T-cell (primary cell): ENCODE measurements around the gene FAM221B. TPM values are rescaled to one million over a fixed set of nuclear protein-coding genes. Genes with fewer than 3 reads are reported as not detected.

ENCODE experiments used
- ATAC-seq, 4 experiments: fragments of 200-7000 bp in 3 of 4; fragments of 150-1000 bp in 1 of 4; cut with Tn5 transposase; replicated peaks in 1 of 4; 1 replicate in 3 of 4; 2 replicates in 1 of 4; pipeline ENCODE4 v1.10.0; 2021; ENCODE audit warnings: moderate library complexity in 3 of 4, mild to moderate bottlenecking in 2 of 4, moderate number of reproducible peaks in 1 of 4
- CTCF ChIA-PET, 2 donors: fragments of 300-600 bp; sonication (Branson Sonifier 250); formaldehyde crosslinking; loops; one replicate each; lab custom pipeline; 2022; ENCODE audit warnings: antibody characterized with exemption in 2 of 2; lab: Charles Lee
- POLR2A ChIA-PET, 2 donors: fragments of 300-600 bp; sonication (Branson Sonifier 250); formaldehyde crosslinking; loops; one replicate each; lab custom pipeline; 2022; ENCODE audit warnings: antibody characterized with exemption in 2 of 2; lab: Charles Lee
- DNase-seq, 35 experiments: peaks; one replicate each; pipeline versions ENCODE4 v3.0.0 to v3.0.0-alpha.2; 2013 to 2023
- H3K27ac ChIP-seq: one replicate; pipeline ENCODE4 v1.5.1; 2013; ENCODE audit warnings: low read length
- H3K27me3 ChIP-seq, 2 experiments: replicated peaks in 1 of 2; 1 replicate in 1 of 2; 2 replicates in 1 of 2; pipeline versions ENCODE4 v1.6.1 to v1.7.0; 2013; ENCODE audit warnings: low read length in 1 of 2, mixed read lengths in 1 of 2; ENCODE audit not compliant: control insufficient read depth in 2 of 2, insufficient read depth in 2 of 2; ENCODE audit errors: extremely low read depth in 1 of 2
- H3K36me3 ChIP-seq, 2 donors: 1 replicate in 1 of 2; 2 replicates in 1 of 2; pipeline versions ENCODE4 v1.6.1 to v1.7.0; 2013; ENCODE audit warnings: low read length in 1 of 2; ENCODE audit not compliant: control insufficient read depth in 2 of 2, insufficient read depth in 1 of 2; ENCODE audit errors: extremely low read depth in 1 of 2
- H3K4me1 ChIP-seq, 2 experiments: 1 replicate in 1 of 2; 2 replicates in 1 of 2; pipeline versions ENCODE4 v1.6.1 to v1.7.0; 2013; ENCODE audit warnings: low read length in 2 of 2, mixed read lengths in 1 of 2; ENCODE audit not compliant: insufficient read depth in 2 of 2, control insufficient read depth in 1 of 2; ENCODE audit errors: extremely low read depth in 1 of 2
- H3K4me3 ChIP-seq, 2 donors: 1 replicate in 1 of 2; 2 replicates in 1 of 2; pipeline versions ENCODE4 v1.5.1 to v1.7.0; 2013; ENCODE audit warnings: mild to moderate bottlenecking in 2 of 2, low read length in 1 of 2, moderate library complexity in 1 of 2; ENCODE audit not compliant: control insufficient read depth in 1 of 2; ENCODE audit errors: extremely low read depth in 1 of 2
- H3K9me3 ChIP-seq: 2 replicates; pipeline ENCODE4 v1.7.0; 2013
- H3K27ac Mint-ChIP-seq, 2 donors: one replicate each; pipeline ENCODE4 v1.8.0; 2020 to 2021; ENCODE audit warnings: mild to moderate bottlenecking in 2 of 2, mixed read lengths in 2 of 2
- H3K27me3 Mint-ChIP-seq, 2 donors: one replicate each; pipeline ENCODE4 v1.8.0; 2021 to 2022; ENCODE audit warnings: mixed read lengths in 2 of 2
- H3K36me3 Mint-ChIP-seq: one replicate; pipeline ENCODE4 v1.8.0; 2021; ENCODE audit warnings: mixed read lengths
- H3K4me1 Mint-ChIP-seq, 3 donors: one replicate each; pipeline ENCODE4 v1.8.0; 2020 to 2022; ENCODE audit warnings: mixed read lengths in 3 of 3, mild to moderate bottlenecking in 1 of 3
- H3K4me3 Mint-ChIP-seq, 3 donors: one replicate each; pipeline ENCODE4 v1.8.0; 2020 to 2022; ENCODE audit warnings: mild to moderate bottlenecking in 3 of 3, mixed read lengths in 3 of 3, moderate library complexity in 3 of 3
- H3K9me3 Mint-ChIP-seq, 3 donors: one replicate each; pipeline ENCODE4 v1.8.0; 2020 to 2022; ENCODE audit warnings: mixed read lengths in 3 of 3
- WGBS: methylation state at CpG from one replicate; pipeline ENCODE4 v1.1.5; 2013; ENCODE audit warnings: missing lambda C conversion rate; ENCODE audit not compliant: insufficient coverage; 5-methylcytosine and 5-hydroxymethylcytosine counted together
- total RNA-seq, 35 experiments: library from RNA in 6 of 35; stranded (reverse) in 6 of 35; fragments of 120-200 nt in 1 of 35; gene quantifications; one replicate each; pipeline versions ENCODE4 v1.2.1 to v1.2.4 and lab custom pipeline; 2013 to 2026

Gene FAM221B
- total RNA-seq, 5 donors from 2014 or later (not counting 1 experiment from before 2014, with no cell fraction given), result not detected

- WGBS, result 2% methylated on average over 52 of the region's 53 CpGs
- Mint-ChIP-seq H3K27me3 (no peaks in the 10 kb centered on the region), H3K4me3 (peak within 1 kb of the TSS; percentile 86 to 96 (median 93)), H3K9me3 (no peaks in the 10 kb centered on the region), H3K4me1 (peaks cover 37 to 42% (median 39%) of the 10 kb centered on the region in 3 donors), H3K36me3 (no peaks in the 10 kb centered on the region), H3K27ac (peak within 1 kb of the TSS; percentile 86 to 95)
- peak within 1 kb of the TSS; percentile 64 for H3K27ac ChIP-seq
- H3K27me3 ChIP-seq, result no peaks in the 10 kb centered on the region
- ChIA-PET CTCF (interaction anchor here in 1 of 2 donors (1.0 kb wide), 1 partner anchor 39 kb away, joined by 4 read pairs; no protein-coding TSS in a partner anchor), POLR2A (no interaction called here)
- H3K4me1 ChIP-seq, result peaks cover 5 to 21% of the 10 kb centered on the region in 2 experiments
- H3K9me3 ChIP-seq, result no peaks in the 10 kb centered on the region
- DNase-seq (peak; percentile 85 to 97 (median 93)), ATAC-seq (peak; percentile 94 to 98 (median 98))
- peak within 1 kb of the TSS; percentile 76 to 87 for H3K4me3 ChIP-seq
- peaks cover 0 to under 1% of the 10 kb centered on the region in 2 donors for H3K36me3 ChIP-seq
Observed at GRCh38 chr9:35829084-35829763, 692 bp upstream of the FAM221B start, which contains the start of gene TMEM8B. Gene TMEM8B, plus strand, starts transcription at chr9:35829228. Its CDS starts 220 bp downstream, at chr9:35829448.

GRCh38 chr9:35827486-35827885, 1.0 kb downstream of the FAM221B start:
- DNase-seq (no peak), ATAC-seq (no peak)
- H3K27me3 ChIP-seq, result no peaks in the 10 kb centered on the region
- POLR2A ChIA-PET, result no interaction called here
- no peak overlapping the region for H3K27ac ChIP-seq
- H3K27ac Mint-ChIP-seq, result no peak overlapping the region
- no peaks in the 10 kb centered on the region for H3K9me3 ChIP-seq
- peaks cover 33 to 35% (median 33%) of the 10 kb centered on the region in 3 donors for H3K4me1 Mint-ChIP-seq
- no peaks in the 10 kb centered on the region for H3K27me3 Mint-ChIP-seq
- no peaks in the 10 kb centered on the region for H3K36me3 ChIP-seq
- CTCF ChIA-PET, result interaction anchor here in 1 of 2 donors (1.7 kb wide), 1 partner anchor 39 kb away, joined by 4 read pairs; no protein-coding TSS in a partner anchor
- no CpG with 5 or more reads among the region's 3 CpGs for WGBS
- H3K4me3 ChIP-seq, result no peak overlapping the region
- H3K9me3 Mint-ChIP-seq, result no peaks in the 10 kb centered on the region
- H3K4me1 ChIP-seq, result peaks cover 0 to 18% of the 10 kb centered on the region in 2 experiments
- peak overlapping the region; percentile 86 to 96 (median 93) for H3K4me3 Mint-ChIP-seq
- no peaks in the 10 kb centered on the region for H3K36me3 Mint-ChIP-seq

GRCh38 chr9:35826071-35826701, 2.3 kb downstream of the FAM221B start:
- Histone ChIP-seq H3K4me3 (no peak overlapping the region), H3K9me3 (no peaks in the 10 kb centered on the region), H3K4me1 (peaks cover 0 to 18% of the 10 kb centered on the region in 2 experiments), H3K36me3 (no peaks in the 10 kb centered on the region), H3K27ac (no peak overlapping the region), H3K27me3 (no peaks in the 10 kb centered on the region)
- POLR2A ChIA-PET, result interaction anchor here (0.8 to 1.0 kb wide), 2 partner anchors 14 to 23 kb away, joined by 4 to 6 read pairs; partner anchors contain the start of gene SPAG8 (in 1 of the 2)
- no peaks in the 10 kb centered on the region for H3K36me3 Mint-ChIP-seq
- peak overlapping the region in 1 of 2 donors; percentile 67 for H3K27ac Mint-ChIP-seq
- peak in 12 of 35 experiments; percentile 7 to 75 (median 22) for DNase-seq
- CTCF ChIA-PET, result interaction anchor here (0.5 to 2.2 kb wide), 12 partner anchors 9 to 215 kb away, joined by 3 to 8 read pairs (median 4); partner anchors contain the start of genes TLN1 (in 2 of the 2), CREB3 (in 1 of the 2) and SPAG8 (in 1 of the 2)
- H3K4me3 Mint-ChIP-seq, result peak overlapping the region; percentile 1 to 49 (median 13)
- H3K27me3 Mint-ChIP-seq, result no peaks in the 10 kb centered on the region
- WGBS, result 41% methylated on average over 4 of the region's 4 CpGs
- ATAC-seq, result peak in 3 of 4 experiments; percentile 22 to 42 (median 25)
- peaks cover 31 to 35% (median 31%) of the 10 kb centered on the region in 3 donors for H3K4me1 Mint-ChIP-seq
- H3K9me3 Mint-ChIP-seq, result no peaks in the 10 kb centered on the region

- no peak for ATAC-seq
- Histone ChIP-seq H3K4me1 (peaks cover 0 to 3% of the 10 kb centered on the region in 2 experiments), H3K4me3 (no peak overlapping the region), H3K27me3 (no peaks in the 10 kb centered on the region), H3K27ac (no peak overlapping the region), H3K36me3 (no peaks in the 10 kb centered on the region), H3K9me3 (no peaks in the 10 kb centered on the region)
- Mint-ChIP-seq H3K4me1 (peaks cover 7% of the 10 kb centered on the region in 3 donors), H3K27ac (no peak overlapping the region), H3K36me3 (no peaks in the 10 kb centered on the region), H3K27me3 (no peaks in the 10 kb centered on the region), H3K9me3 (no peaks in the 10 kb centered on the region), H3K4me3 (no peak overlapping the region)
- CTCF ChIA-PET, result interaction anchor here in 1 of 2 donors (0.6 kb wide), 2 partner anchors 11 to 184 kb away, joined by 3 to 4 read pairs; partner anchors contain the start of gene SPAG8
- POLR2A ChIA-PET, result no interaction called here
- DNase-seq, result no peak
Observed at GRCh38 chr9:35822926-35823325, 5.6 kb downstream of the FAM221B start.

- Histone ChIP-seq H3K4me3 (no peak overlapping the region), H3K36me3 (no peaks in the 10 kb centered on the region), H3K9me3 (no peaks in the 10 kb centered on the region), H3K4me1 (peaks cover 0 to 2% of the 10 kb centered on the region in 2 experiments), H3K27ac (no peak overlapping the region), H3K27me3 (no peaks in the 10 kb centered on the region)
- ATAC-seq (no peak), DNase-seq (no peak)
- CTCF ChIA-PET, result no interaction called here
- H3K27ac Mint-ChIP-seq, result no peak overlapping the region
- no peak overlapping the region for H3K4me3 Mint-ChIP-seq
- peaks cover 5 to 6% (median 6%) of the 10 kb centered on the region in 3 donors for H3K4me1 Mint-ChIP-seq
- POLR2A ChIA-PET, result no interaction called here
- no peaks in the 10 kb centered on the region for H3K27me3 Mint-ChIP-seq
- H3K9me3 Mint-ChIP-seq, result no peaks in the 10 kb centered on the region
- H3K36me3 Mint-ChIP-seq, result no peaks in the 10 kb centered on the region
Observed at GRCh38 chr9:35820076-35820475, 8.5 kb downstream of the FAM221B start.

GRCh38 chr9:35818341-35818740, 10.2 kb downstream of the FAM221B start:
- no peaks in the 10 kb centered on the region for H3K9me3 ChIP-seq
- no peaks in the 10 kb centered on the region for H3K27me3 ChIP-seq
- POLR2A ChIA-PET, result no interaction called here
- H3K27me3 Mint-ChIP-seq, result no peaks in the 10 kb centered on the region
- CTCF ChIA-PET, result no interaction called here
- WGBS, result 96% methylated on average over 3 of the region's 3 CpGs
- no peaks in the 10 kb centered on the region for H3K36me3 Mint-ChIP-seq
- H3K4me3 ChIP-seq, result no peak overlapping the region
- no peaks in the 10 kb centered on the region for H3K9me3 Mint-ChIP-seq
- no peaks in the 10 kb centered on the region for H3K36me3 ChIP-seq
- ATAC-seq, result no peak
- H3K27ac ChIP-seq, result no peak overlapping the region
- peaks cover 13 to 18% (median 16%) of the 10 kb centered on the region in 3 donors for H3K4me1 Mint-ChIP-seq
- DNase-seq, result no peak
- peaks cover 2 to 14% of the 10 kb centered on the region in 2 experiments for H3K4me1 ChIP-seq
- H3K27ac Mint-ChIP-seq, result no peak overlapping the region
- H3K4me3 Mint-ChIP-seq, result no peak overlapping the region
